Measurements from ENCODE around the gene CALY.
A peak's percentile ranks its signal among the peaks of the same experiment; 100 is the strongest.

Gene CALY

GRCh38 chr10:133281084-133281483 is 55.6 kb downstream of the CALY start:
- H3K27me3 ChIP-seq = peaks cover 6 to 18% (median 13%) of the 10 kb centered on the region in 11 experiments
- H3K9me3 ChIP-seq (replicated peaks in 1 of 11) = no peaks in the 10 kb centered on the region
- no peak overlapping the region for H3K9ac ChIP-seq
- H3K4me2 ChIP-seq = no peak overlapping the region; a peak in 1 of 22 replicates
- no peak overlapping the region for H3K27ac ChIP-seq
- no peak overlapping the region for H3K4me3 ChIP-seq
- H3K36me3 ChIP-seq = peaks cover 57 to 74% (median 70%) of the 10 kb centered on the region in 11 experiments
- peaks cover 37 to 52% (median 45%) of the 10 kb centered on the region in 10 experiments for H3K4me1 ChIP-seq
- TF ChIP-seq Cebpa-rat (IDR thresholded peaks at IDR 0.05) = no peak
- H4K20me1 ChIP-seq = peaks cover 4 to 98% (median 50%) of the 10 kb centered on the region in 11 experiments; a peak in 19 of 22 replicates

GRCh38 chr10:133280391-133281059 is 56.2 kb downstream of the CALY start:
- Histone ChIP-seq H3K9ac (peak overlapping the region in 3 of 11 experiments; percentile 17 to 61 (median 39); a peak in 2 of 22 replicates), H3K4me2 (peak overlapping the region in 7 of 11 experiments; percentile 87 to 100 (median 98); a peak in 12 of 22 replicates), H3K36me3 (peaks cover 51 to 68% (median 65%) of the 10 kb centered on the region in 11 experiments)

GRCh38 chr10:133279326-133280226 is 57.1 kb downstream of the CALY start:
- Histone ChIP-seq H3K9ac (peak overlapping the region; percentile 17 to 70 (median 59); a peak in 12 of 22 replicates), H3K27ac (peak overlapping the region in 8 of 11 experiments; percentile 53 to 79 (median 71); a peak in 16 of 22 replicates), H3K9me3 (replicated peaks in 1 of 11) (no peaks in the 10 kb centered on the region), H3K27me3 (peaks cover 18 to 33% (median 23%) of the 10 kb centered on the region in 11 experiments), H3K4me1 (peaks cover 52 to 67% (median 60%) of the 10 kb centered on the region in 10 experiments), H3K4me3 (peak overlapping the region in 3 of 10 experiments; percentile 23 to 54 (median 49); a peak in 3 of 20 replicates), H3K36me3 (peaks cover 42 to 59% (median 55%) of the 10 kb centered on the region in 11 experiments), H4K20me1 (peaks cover 4 to 92% (median 40%) of the 10 kb centered on the region in 11 experiments; a peak in 19 of 22 replicates), H3K4me2 (peak overlapping the region; percentile 87 to 100 (median 98); a peak in 18 of 22 replicates)
- no peak for TF ChIP-seq Cebpa-rat (IDR thresholded peaks at IDR 0.05)

More at GRCh38 chr10:133280391-133281059, 56.2 kb downstream of the CALY start:
- peaks cover 42 to 58% (median 50%) of the 10 kb centered on the region in 10 experiments for H3K4me1 ChIP-seq
- H3K27me3 ChIP-seq = peaks cover 12 to 23% (median 19%) of the 10 kb centered on the region in 11 experiments
- no peaks in the 10 kb centered on the region for H3K9me3 ChIP-seq (replicated peaks in 1 of 11)
- H3K4me3 ChIP-seq = no peak overlapping the region
- H3K27ac ChIP-seq = peak overlapping the region in 3 of 11 experiments; percentile 7 to 35 (median 14); a peak in 2 of 22 replicates
- TF ChIP-seq Cebpa-rat (IDR thresholded peaks at IDR 0.05) = no peak
- peaks cover 4 to 96% (median 45%) of the 10 kb centered on the region in 11 experiments; a peak in 19 of 22 replicates for H4K20me1 ChIP-seq

GRCh38 chr10:133278577-133279265 is 58.0 kb downstream of the CALY start:
- Histone ChIP-seq H3K9me3 (replicated peaks in 1 of 11) (no peaks in the 10 kb centered on the region), H3K27ac (peak overlapping the region in 10 of 11 experiments; percentile 2 to 79 (median 68); a peak in 19 of 22 replicates), H3K4me2 (peak overlapping the region; percentile 87 to 100 (median 98)), H3K36me3 (peaks cover 33 to 50% (median 47%) of the 10 kb centered on the region in 11 experiments), H3K27me3 (peaks cover 18 to 34% (median 23%) of the 10 kb centered on the region in 11 experiments), H3K9ac (peak overlapping the region; percentile 31 to 70 (median 59); a peak in 17 of 22 replicates), H4K20me1 (peaks cover 4 to 87% (median 39%) of the 10 kb centered on the region in 11 experiments; a peak in 19 of 22 replicates), H3K4me1 (peaks cover 54 to 73% (median 66%) of the 10 kb centered on the region in 10 experiments), H3K4me3 (peak overlapping the region in 5 of 10 experiments; percentile 13 to 54 (median 33); a peak in 9 of 20 replicates)
- no peak; a peak in 1 of 22 replicates for TF ChIP-seq Cebpa-rat (IDR thresholded peaks at IDR 0.05)

GRCh38 chr10:133277993-133278576 is 58.6 kb downstream of the CALY start:
- Histone ChIP-seq H3K27ac (peak overlapping the region in 10 of 11 experiments; percentile 2 to 79 (median 68); a peak in 17 of 22 replicates), H3K27me3 (peaks cover 18 to 34% (median 23%) of the 10 kb centered on the region in 11 experiments), H3K4me3 (peak overlapping the region in 5 of 10 experiments; percentile 13 to 54 (median 33); a peak in 9 of 20 replicates), H3K4me1 (peaks cover 54 to 77% (median 68%) of the 10 kb centered on the region in 10 experiments), H4K20me1 (peaks cover 4 to 87% (median 39%) of the 10 kb centered on the region in 11 experiments; a peak in 19 of 22 replicates), H3K9me3 (replicated peaks in 1 of 11) (no peaks in the 10 kb centered on the region), H3K9ac (peak overlapping the region; percentile 31 to 74 (median 59); a peak in 16 of 22 replicates), H3K4me2 (peak overlapping the region; percentile 87 to 100 (median 98)), H3K36me3 (peaks cover 27 to 50% (median 41%) of the 10 kb centered on the region in 11 experiments)
- TF ChIP-seq Cebpa-rat (IDR thresholded peaks at IDR 0.05) = no peak; a peak in 1 of 22 replicates

- H3K27me3 ChIP-seq = peaks cover 18 to 34% (median 23%) of the 10 kb centered on the region in 11 experiments
- H3K4me3 ChIP-seq = peak overlapping the region in 3 of 10 experiments; percentile 62 to 72 (median 64); a peak in 5 of 20 replicates
- H3K4me1 ChIP-seq = peaks cover 54 to 78% (median 68%) of the 10 kb centered on the region in 10 experiments
- peak overlapping the region; percentile 87 to 100 (median 98) for H3K4me2 ChIP-seq
- peaks cover 20 to 49% (median 35%) of the 10 kb centered on the region in 11 experiments for H3K36me3 ChIP-seq
- peaks cover 4 to 85% (median 39%) of the 10 kb centered on the region in 11 experiments; a peak in 19 of 22 replicates for H4K20me1 ChIP-seq
- TF ChIP-seq Cebpa-rat (IDR thresholded peaks at IDR 0.05) = no peak
- peak overlapping the region in 10 of 11 experiments; percentile 31 to 74 (median 61); a peak in 10 of 22 replicates for H3K9ac ChIP-seq
- no peaks in the 10 kb centered on the region for H3K9me3 ChIP-seq (replicated peaks in 1 of 11)
- H3K27ac ChIP-seq = peak overlapping the region in 8 of 11 experiments; percentile 45 to 79 (median 71); a peak in 16 of 22 replicates
These were observed 59.3 kb downstream of the CALY start for GRCh38 chr10:133277277-133277992.

Measured in BLaER1 treated with 17β-estradiol and CSF1 and Interleukin-3, amounts not matched to agents 10 nM and 100 nM (cell line).